Natural killer cell (primary cell): ENCODE measurements around the gene TEX54. TPM values are rescaled to one million over a fixed set of nuclear protein-coding genes. Genes with fewer than 3 reads are reported as not detected.

Experiments used
- ATAC-seq, 3 donors: fragments of 150-1000 bp in 2 of 3; fragments of 200-7000 bp in 1 of 3; cut with Tn5 transposase; 1 replicate in 1 of 3; 2 replicates in 2 of 3; pipeline ENCODE4 v1.10.0; 2021; ENCODE audit warnings: mild to moderate bottlenecking in 2 of 3, moderate library complexity in 2 of 3
- DNase-seq, 2 donors: peaks; one replicate each; pipeline versions ENCODE4 v3.0.0 to v3.0.0-alpha.2; 2013 to 2021; ENCODE audit warnings: mixed read lengths in 1 of 2
- H3K27ac ChIP-seq: one replicate; pipeline ENCODE4 v1.5.1; 2013; ENCODE audit warnings: mild to moderate bottlenecking, low read length
- H3K27me3 ChIP-seq: one replicate; pipeline ENCODE4 v1.6.1; 2013; ENCODE audit warnings: low read length; ENCODE audit not compliant: control insufficient read depth, insufficient read depth
- H3K36me3 ChIP-seq: one replicate; pipeline ENCODE4 v1.6.1; 2013; ENCODE audit warnings: low read length; ENCODE audit not compliant: control insufficient read depth, insufficient read depth
- H3K4me1 ChIP-seq: one replicate; pipeline ENCODE4 v1.6.1; 2013; ENCODE audit warnings: low read length; ENCODE audit not compliant: control insufficient read depth, insufficient read depth
- H3K4me3 ChIP-seq: one replicate; pipeline ENCODE4 v1.5.1; 2013; ENCODE audit warnings: low read length
- H3K9me3 ChIP-seq: one replicate; pipeline ENCODE4 v1.6.1; 2013; ENCODE audit warnings: low read length; ENCODE audit not compliant: control insufficient read depth, insufficient read depth
- H3K27ac Mint-ChIP-seq, 2 donors: one replicate each; pipeline ENCODE4 v1.8.0; 2022; ENCODE audit warnings: mild to moderate bottlenecking in 2 of 2, mixed read lengths in 2 of 2, moderate library complexity in 1 of 2
- H3K27me3 Mint-ChIP-seq, 2 donors: one replicate each; pipeline ENCODE4 v1.8.0; 2022; ENCODE audit warnings: low read depth in 2 of 2, mixed read lengths in 2 of 2
- H3K36me3 Mint-ChIP-seq: one replicate; pipeline ENCODE4 v1.8.0; 2022; ENCODE audit warnings: mixed read lengths
- H3K4me1 Mint-ChIP-seq, 2 donors: one replicate each; pipeline ENCODE4 v1.8.0; 2022; ENCODE audit warnings: mixed read lengths in 2 of 2
- H3K4me3 Mint-ChIP-seq: one replicate; pipeline ENCODE4 v1.8.0; 2022; ENCODE audit warnings: mild to moderate bottlenecking, moderate library complexity, mixed read lengths
- H3K9me3 Mint-ChIP-seq, 2 donors: one replicate each; pipeline ENCODE4 v1.8.0; 2022; ENCODE audit warnings: mixed read lengths in 2 of 2
- CTCF ChIP-seq: fragments of 200-600 bp; IDR thresholded peaks from one replicate; pipeline ENCODE4 v1.8.0; 2022; ENCODE audit warnings: antibody characterized with exemption
- WGBS: methylation state at CpG from one replicate; pipeline ENCODE4 v1.1.7; 2013; ENCODE audit warnings: missing lambda C conversion rate; ENCODE audit not compliant: insufficient coverage; 5-methylcytosine and 5-hydroxymethylcytosine counted together
- intact Hi-C: fragments of 100-400 bp; cut with micrococcal nuclease; formaldehyde crosslinking; loops from one replicate; pipeline ENCODE4 v1.14.2; 2022
- total RNA-seq, 4 donors: library from RNA; stranded (reverse); fragments of 120-200 nt in 1 of 4; gene quantifications; one replicate each; pipeline versions ENCODE4 v1.2.3 to v1.2.4, GENCODE V29; 2013 to 2022

The TEX54 gene
- total RNA-seq, 3 donors from 2014 or later (not counting 1 experiment from before 2014, with no cell fraction given) = not detected

GRCh38 chr11:62810748-62811147 is 21.9 kb downstream of the TEX54 start:
- Histone ChIP-seq H3K9me3 (no peaks in the 10 kb centered on the region), H3K27me3 (no peaks in the 10 kb centered on the region), H3K36me3 (peaks cover 7% of the 10 kb centered on the region), H3K4me3 (no peak overlapping the region), H3K27ac (no peak overlapping the region), H3K4me1 (peaks cover 11% of the 10 kb centered on the region)
- intact Hi-C loops = no loop called here
- H3K9me3 Mint-ChIP-seq = no peaks in the 10 kb centered on the region
- ATAC-seq (no peak), DNase-seq (no peak)
- H3K4me1 Mint-ChIP-seq = peaks cover 0 to 11% of the 10 kb centered on the region in 2 donors
- 45% methylated on average over 1 of the region's 1 CpG for WGBS
- H3K36me3 Mint-ChIP-seq = no peaks in the 10 kb centered on the region
- TF ChIP-seq CTCF = no peak
- peak overlapping the region in 1 of 2 donors; percentile 52 for H3K27ac Mint-ChIP-seq
- no peak overlapping the region for H3K4me3 Mint-ChIP-seq
- no peaks in the 10 kb centered on the region for H3K27me3 Mint-ChIP-seq

GRCh38 chr11:62806611-62807121 is 26.0 kb downstream of the TEX54 start:
- Mint-ChIP-seq H3K27me3 (no peaks in the 10 kb centered on the region), H3K27ac (peak overlapping the region; percentile 94 to 99), H3K4me3 (peak overlapping the region; percentile 57), H3K9me3 (no peaks in the 10 kb centered on the region), H3K36me3 (no peaks in the 10 kb centered on the region), H3K4me1 (peaks cover 20 to 42% of the 10 kb centered on the region in 2 donors)
- ATAC-seq (no peak), DNase-seq (peak in 1 of 2 donors; percentile 21)
- WGBS = 85% methylated on average over 5 of the region's 5 CpGs
- TF ChIP-seq CTCF = no peak
- peak overlapping the region; percentile 60 for H3K27ac ChIP-seq
- H3K36me3 ChIP-seq = peaks cover 23% of the 10 kb centered on the region
- H3K27me3 ChIP-seq = no peaks in the 10 kb centered on the region
- H3K4me3 ChIP-seq = no peak overlapping the region
- intact Hi-C loops = no loop called here
- no peaks in the 10 kb centered on the region for H3K9me3 ChIP-seq
- H3K4me1 ChIP-seq = peaks cover 25% of the 10 kb centered on the region

- peak overlapping the region; percentile 88 for H3K4me3 ChIP-seq
- H3K36me3 Mint-ChIP-seq = no peaks in the 10 kb centered on the region
- H3K36me3 ChIP-seq = peaks cover 29% of the 10 kb centered on the region
- ATAC-seq = peak in 2 of 3 donors; percentile 9 to 11
- peaks cover 25% of the 10 kb centered on the region for H3K4me1 ChIP-seq
- no peaks in the 10 kb centered on the region for H3K27me3 Mint-ChIP-seq
- peak overlapping the region; percentile 96 for H3K4me3 Mint-ChIP-seq
- intact Hi-C loops = loop anchor here (1.0 to 2.0 kb wide), 3 partner anchors 14 to 33 kb away; partner anchors contain the start of genes STX5, TEX54, TMEM223 and WDR74
- no peak for TF ChIP-seq CTCF
- peak overlapping the region; percentile 78 for H3K27ac ChIP-seq
- H3K9me3 Mint-ChIP-seq = no peaks in the 10 kb centered on the region
- peaks cover 20 to 43% of the 10 kb centered on the region in 2 donors for H3K4me1 Mint-ChIP-seq
- H3K27me3 ChIP-seq = no peaks in the 10 kb centered on the region
- DNase-seq = peak in 1 of 2 donors; percentile 63
- WGBS = 34% methylated on average over 11 of the region's 12 CpGs
- peak overlapping the region; percentile 94 to 99 for H3K27ac Mint-ChIP-seq
- no peaks in the 10 kb centered on the region for H3K9me3 ChIP-seq
Observed at GRCh38 chr11:62805961-62806441, 26.6 kb downstream of the TEX54 start.
